B cell (primary cell): Measurements from ENCODE around the gene SLC16A6. TPM values are rescaled to one million over a fixed set of nuclear protein-coding genes. Genes with fewer than 3 reads are reported as not detected.
"Not testable (repeated sequence)": the region's sequence is repeated elsewhere in the genome, so short reads cannot be mapped to it uniquely, and the experiment has no call there.

Experiments
- ATAC-seq: fragments of 200-7000 bp; cut with Tn5 transposase; one replicate; pipeline ENCODE4 v1.10.0; 2021; ENCODE audit warnings: low read depth, mild to moderate bottlenecking, moderate number of reproducible peaks, moderate library complexity
- CTCF ChIA-PET: fragments of 350-600 bp; sonication (Branson Sonifier 250); formaldehyde crosslinking; loops from one replicate; lab custom pipeline; 2021; ENCODE audit warnings: antibody characterized with exemption, inconsistent platforms; lab: Charles Lee
- POLR2A ChIA-PET: fragments of 350-600 bp; sonication (Branson Sonifier 250); formaldehyde crosslinking; loops from one replicate; lab custom pipeline; 2021; ENCODE audit warnings: antibody characterized with exemption; lab: Charles Lee
- DNase-seq: peaks from one replicate; pipeline ENCODE4 v3.0.0; 2013
- H2AFZ ChIP-seq: 2 replicates; pipeline ENCODE4 v1.6.1; 2012; ENCODE audit warnings: mild to moderate bottlenecking, low read depth, low read length; ENCODE audit not compliant: insufficient read depth, poor library complexity, severe bottlenecking
- H3K27ac ChIP-seq, 2 donors: 1 replicate in 1 of 2; 2 replicates in 1 of 2; pipeline ENCODE4 v1.5.1; 2012 to 2013; ENCODE audit warnings: low read length in 2 of 2, mild to moderate bottlenecking in 2 of 2, moderate library complexity in 1 of 2
- H3K27me3 ChIP-seq, 4 experiments: fragments of 200-600 bp in 1 of 4; sonication (generic) in 1 of 4; replicated peaks in 1 of 4; 1 replicate in 2 of 4; 2 replicates in 2 of 4; pipeline versions ENCODE4 v1.6.1 to v1.7.0; 2013 to 2016; ENCODE audit warnings: low read length in 3 of 4, mild to moderate bottlenecking in 2 of 4, mixed read lengths in 1 of 4, moderate library complexity in 1 of 4; ENCODE audit not compliant: insufficient read depth in 4 of 4, control insufficient read depth in 3 of 4; ENCODE audit errors: control extremely low read depth in 1 of 4
- H3K36me3 ChIP-seq, 2 experiments: replicated peaks in 1 of 2; 1 replicate in 1 of 2; 2 replicates in 1 of 2; pipeline versions ENCODE4 v1.6.1 to v1.7.1; 2013; ENCODE audit warnings: low read length in 1 of 2; ENCODE audit not compliant: insufficient read depth in 2 of 2, control insufficient read depth in 1 of 2; ENCODE audit errors: control extremely low read depth in 1 of 2, extremely low read depth in 1 of 2
- H3K4me1 ChIP-seq, 2 donors: fragments of 200-600 bp in 1 of 2; sonication (generic) in 1 of 2; 1 replicate in 1 of 2; 2 replicates in 1 of 2; pipeline versions ENCODE4 v1.5.1 to v1.6.1; 2013 to 2017; ENCODE audit warnings: low read length in 2 of 2; ENCODE audit not compliant: control insufficient read depth in 2 of 2, insufficient read depth in 2 of 2
- H3K4me2 ChIP-seq: replicated peaks from 2 replicates; pipeline ENCODE3; 2012; ENCODE audit warnings: mild to moderate bottlenecking, low read depth, low read length; ENCODE audit not compliant: poor library complexity, severe bottlenecking
- H3K4me3 ChIP-seq, 5 experiments: fragments of 200-600 bp in 1 of 5; sonication (generic) in 1 of 5; 1 replicate in 3 of 5; 2 replicates in 2 of 5; pipeline versions ENCODE4 v1.5.1 to v1.7.0; 2011 to 2016; ENCODE audit warnings: low read length in 4 of 5, mild to moderate bottlenecking in 4 of 5, low read depth in 2 of 5, control low read depth in 1 of 5, moderate library complexity in 1 of 5; ENCODE audit not compliant: insufficient read depth in 1 of 5; ENCODE audit errors: control extremely low read depth in 1 of 5, extremely low read depth in 1 of 5
- H3K79me2 ChIP-seq: fragments of 200-600 bp; sonication (generic); one replicate; pipeline ENCODE4 v1.6.0; 2016; ENCODE audit warnings: low read length; ENCODE audit not compliant: control insufficient read depth, insufficient read depth
- H3K9ac ChIP-seq: fragments of 200-600 bp; sonication (generic); 2 replicates; pipeline ENCODE4 v1.6.1; 2017; ENCODE audit warnings: mild to moderate bottlenecking, low read length, moderate library complexity
- H3K9me3 ChIP-seq, 3 donors: one replicate each; pipeline versions ENCODE4 v1.6.1 to v1.7.1; 2013; ENCODE audit warnings: low read length in 2 of 3; ENCODE audit not compliant: control insufficient read depth in 2 of 3, insufficient read depth in 1 of 3; ENCODE audit errors: control extremely low read depth in 1 of 3
- H4K20me1 ChIP-seq: 2 replicates; pipeline ENCODE4 v1.6.0; 2012; ENCODE audit warnings: mild to moderate bottlenecking, low read length; ENCODE audit not compliant: insufficient read depth, control insufficient read depth, poor library complexity, severe bottlenecking
- H3K27ac Mint-ChIP-seq: one replicate; pipeline ENCODE4 v1.8.0; 2021; ENCODE audit warnings: mixed read lengths
- H3K27me3 Mint-ChIP-seq: one replicate; pipeline ENCODE4 v1.8.0; 2021; ENCODE audit warnings: mixed read lengths
- H3K4me1 Mint-ChIP-seq: one replicate; pipeline ENCODE4 v1.8.0; 2021; ENCODE audit warnings: mixed read lengths
- H3K4me3 Mint-ChIP-seq: one replicate; pipeline ENCODE4 v1.8.0; 2021; ENCODE audit warnings: mixed read lengths
- H3K9me3 Mint-ChIP-seq: one replicate; pipeline ENCODE4 v1.8.0; 2022; ENCODE audit warnings: mixed read lengths; ENCODE audit not compliant: insufficient read depth
- EZH2 ChIP-seq: IDR thresholded peaks from 2 replicates; pipeline ENCODE4 v1.6.1; 2012; ENCODE audit warnings: borderline replicate concordance, low read depth, mild to moderate bottlenecking, moderate library complexity, low read length; ENCODE audit not compliant: insufficient read depth, poor library complexity, severe bottlenecking
- WGBS: methylation state at CpG from one replicate; pipeline ENCODE4 v1.1.5; 2013; ENCODE audit warnings: missing lambda C conversion rate; ENCODE audit not compliant: insufficient coverage; 5-methylcytosine and 5-hydroxymethylcytosine counted together
- intact Hi-C: fragments of 100-400 bp; cut with micrococcal nuclease; formaldehyde crosslinking; loops from one replicate; pipeline ENCODE4 v1.10.0; 2022
- polyA plus RNA-seq: library from polyadenylated mRNA; depleted of rRNA; stranded (reverse); fragments of >200 nt; gene quantifications from 2 replicates; pipeline ENCODE4 v1.2.3, GENCODE V29; 2012
- total RNA-seq, 2 donors: library from RNA; stranded (reverse); fragments of 120-200 nt in 1 of 2; gene quantifications; 1 replicate in 1 of 2; 2 replicates in 1 of 2; pipeline versions ENCODE4 v1.2.3 to v1.2.4, GENCODE V29; 2013 to 2022
- TF ChIP-seq, protein P1 (sequence below): fragments of 200-600 bp; IDR thresholded peaks from one replicate; pipeline ENCODE4 v1.8.0; 2022; ENCODE audit warnings: antibody characterized with exemption, mild to moderate bottlenecking

The SLC16A6 gene
- total and polyA plus RNA-seq, 2 donors (not counting 1 experiment from before 2014, with no cell fraction given): 1.1 to 3.8 TPM

DNA sequence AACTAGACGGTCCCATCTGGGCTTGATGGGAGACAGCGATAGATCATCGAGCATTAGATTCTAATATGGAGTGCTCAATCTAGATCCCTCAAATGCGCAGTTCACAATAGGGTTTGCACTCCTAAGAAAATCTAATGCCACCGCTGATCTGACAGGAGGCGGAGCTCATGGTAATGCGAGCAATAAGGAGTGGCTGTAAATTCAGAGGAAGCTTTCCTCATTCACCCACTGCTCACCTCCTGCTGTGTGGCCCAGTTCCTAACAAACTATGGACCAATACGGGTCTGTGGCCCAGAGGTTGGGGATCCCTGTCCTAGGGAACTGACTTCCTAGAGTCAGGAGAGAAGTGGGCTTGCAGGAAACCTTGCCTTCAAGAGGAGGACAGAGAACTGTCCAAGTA lies 68.3 kb downstream of the SLC16A6 start:
- intact Hi-C loops: no loop called here
- ATAC-seq (no peak), DNase-seq (no peak)
- whole genome bisulfite sequencing: 75% methylated on average over 4 of the region's 8 CpGs
- Histone ChIP-seq H3K9ac (no peak overlapping the region), H3K27me3 (no peaks in the 10 kb centered on the region), H3K79me2 (peaks cover 35% of the 10 kb centered on the region), H4K20me1 (no peaks in the 10 kb centered on the region), H3K36me3 (peaks cover 3 to 23% of the 10 kb centered on the region in 2 experiments), H3K27ac (peak overlapping the region in 1 of 2 donors; percentile 46), H3K4me2 (no peak overlapping the region), H3K4me1 (peaks cover 33 to 42% of the 10 kb centered on the region in 2 donors), H3K9me3 (no peaks in the 10 kb centered on the region), H2AFZ (no peak overlapping the region), H3K4me3 (no peak overlapping the region)
- peak overlapping the region; percentile 57 for H3K4me3 Mint-ChIP-seq
- no peaks in the 10 kb centered on the region for H3K9me3 Mint-ChIP-seq
- POLR2A ChIA-PET: no interaction called here
- CTCF ChIA-PET: interaction anchor here (0.8 kb wide), 1 partner anchor 27 kb away, joined by 3 read pairs; no protein-coding TSS in a partner anchor
- peak overlapping the region; percentile 85 for H3K27ac Mint-ChIP-seq
- TF ChIP-seq, protein P1, sequence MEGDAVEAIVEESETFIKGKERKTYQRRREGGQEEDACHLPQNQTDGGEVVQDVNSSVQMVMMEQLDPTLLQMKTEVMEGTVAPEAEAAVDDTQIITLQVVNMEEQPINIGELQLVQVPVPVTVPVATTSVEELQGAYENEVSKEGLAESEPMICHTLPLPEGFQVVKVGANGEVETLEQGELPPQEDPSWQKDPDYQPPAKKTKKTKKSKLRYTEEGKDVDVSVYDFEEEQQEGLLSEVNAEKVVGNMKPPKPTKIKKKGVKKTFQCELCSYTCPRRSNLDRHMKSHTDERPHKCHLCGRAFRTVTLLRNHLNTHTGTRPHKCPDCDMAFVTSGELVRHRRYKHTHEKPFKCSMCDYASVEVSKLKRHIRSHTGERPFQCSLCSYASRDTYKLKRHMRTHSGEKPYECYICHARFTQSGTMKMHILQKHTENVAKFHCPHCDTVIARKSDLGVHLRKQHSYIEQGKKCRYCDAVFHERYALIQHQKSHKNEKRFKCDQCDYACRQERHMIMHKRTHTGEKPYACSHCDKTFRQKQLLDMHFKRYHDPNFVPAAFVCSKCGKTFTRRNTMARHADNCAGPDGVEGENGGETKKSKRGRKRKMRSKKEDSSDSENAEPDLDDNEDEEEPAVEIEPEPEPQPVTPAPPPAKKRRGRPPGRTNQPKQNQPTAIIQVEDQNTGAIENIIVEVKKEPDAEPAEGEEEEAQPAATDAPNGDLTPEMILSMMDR: no peak
- TF ChIP-seq EZH2: no peak
- H3K4me1 Mint-ChIP-seq: peaks cover 66% of the 10 kb centered on the region
- H3K27me3 Mint-ChIP-seq: no peaks in the 10 kb centered on the region

DNA sequence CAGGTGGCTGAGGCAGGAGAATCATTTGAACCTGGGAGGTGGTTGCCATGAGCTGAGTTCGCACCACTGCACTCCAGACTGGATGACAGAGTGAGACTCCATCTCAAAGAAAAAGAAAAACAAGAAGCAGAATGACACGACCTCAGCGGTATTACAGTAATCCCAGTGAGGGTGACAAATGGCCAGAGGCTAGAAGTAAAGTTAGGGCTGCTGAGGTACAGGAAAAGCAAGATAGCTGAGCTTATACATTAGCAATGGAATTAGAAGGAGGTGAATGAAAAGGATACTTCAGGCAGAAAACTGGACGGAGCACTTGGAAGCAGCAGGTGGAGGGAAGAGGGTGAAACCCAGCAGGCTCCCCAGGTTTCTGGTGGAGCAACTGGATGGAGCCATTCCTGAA lies 69.1 kb downstream of the SLC16A6 start:
- H3K9me3 ChIP-seq: no peaks in the 10 kb centered on the region
- POLR2A ChIA-PET: no interaction called here

DNA sequence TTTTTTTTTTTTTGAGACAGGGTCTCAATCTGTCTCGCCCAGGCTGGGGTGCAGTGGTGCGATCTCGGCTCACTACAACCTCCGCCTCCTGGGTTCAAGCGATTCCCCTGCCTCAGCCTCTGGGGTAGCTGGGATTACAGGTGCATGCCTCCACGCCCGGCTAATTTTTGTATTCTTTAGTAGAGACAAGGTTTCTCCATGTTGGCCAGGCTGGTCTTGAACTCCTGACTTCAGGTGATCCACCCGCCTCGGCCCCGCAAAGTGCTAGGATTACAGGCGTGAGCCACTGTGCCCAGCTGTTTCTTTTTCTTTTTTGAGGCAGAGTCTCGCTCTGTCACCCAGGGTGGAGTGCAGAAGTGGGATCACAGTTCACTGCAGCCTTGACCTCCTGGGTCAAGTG lies 70.1 kb downstream of the SLC16A6 start:
- H3K27ac Mint-ChIP-seq, H3K27me3 ChIP-seq, H3K9me3 ChIP-seq, H3K9ac ChIP-seq, H3K9me3 Mint-ChIP-seq, H3K4me2 ChIP-seq, H2AFZ ChIP-seq, intact Hi-C loops, ATAC-seq, H3K27ac ChIP-seq, DNase-seq, H3K4me3 Mint-ChIP-seq, H4K20me1 ChIP-seq, POLR2A ChIA-PET, H3K4me3 ChIP-seq, H3K27me3 Mint-ChIP-seq: not testable (repeated sequence)
- H3K4me1 ChIP-seq: peaks cover 26 to 35% of the 10 kb centered on the region in 2 donors
- H3K36me3 ChIP-seq: peaks cover 3 to 26% of the 10 kb centered on the region in 2 experiments
- CTCF ChIA-PET: interaction anchor here (0.6 to 1.6 kb wide), 5 partner anchors 8 to 184 kb away, joined by 3 to 4 read pairs (median 3); no protein-coding TSS in a partner anchor
- peaks cover 58% of the 10 kb centered on the region for H3K4me1 Mint-ChIP-seq
- WGBS: 90% methylated on average over 5 of the region's 12 CpGs
- peaks cover 33% of the 10 kb centered on the region for H3K79me2 ChIP-seq

More for the DNA sequence above, 69.1 kb downstream of the SLC16A6 start:
- Histone ChIP-seq H3K9ac (no peak overlapping the region), H3K27me3 (no peaks in the 10 kb centered on the region), H2AFZ (no peak overlapping the region), H3K4me3 (no peak overlapping the region), H3K4me1 (peaks cover 33 to 42% of the 10 kb centered on the region in 2 donors), H3K36me3 (peaks cover 3 to 23% of the 10 kb centered on the region in 2 experiments), H3K4me2 (no peak overlapping the region), H4K20me1 (no peaks in the 10 kb centered on the region), H3K79me2 (peaks cover 35% of the 10 kb centered on the region), H3K27ac (peak overlapping the region in 1 of 2 donors; percentile 31)
- intact Hi-C loops: no loop called here
- 98% methylated on average over 4 of the region's 4 CpGs for WGBS
- H3K4me3 Mint-ChIP-seq: peak overlapping the region; percentile 4
- ATAC-seq: no peak
- no peaks in the 10 kb centered on the region for H3K9me3 Mint-ChIP-seq
- H3K27ac Mint-ChIP-seq: peak overlapping the region; percentile 56
- H3K4me1 Mint-ChIP-seq: peaks cover 63% of the 10 kb centered on the region
- TF ChIP-seq, protein P1: no peak
- TF ChIP-seq EZH2: no peak
- CTCF ChIA-PET: interaction anchor here (0.6 to 1.6 kb wide), 5 partner anchors 9 to 165 kb away, joined by 3 to 4 read pairs (median 3); partner anchors contain the start of gene AMZ2
- DNase-seq: no peak
- no peaks in the 10 kb centered on the region for H3K27me3 Mint-ChIP-seq
